Measurements from ENCODE around the gene PLA2G2D. TPM values are rescaled to one million over a fixed set of nuclear protein-coding genes. Genes with fewer than 3 reads are reported as not detected.

The PLA2G2D gene
- total and polyA plus RNA-seq, 2 donors (not counting 1 experiment from before 2014, with no cell fraction given) = not detected

GRCh38 chr1:20150969-20151368 is 31.6 kb upstream of the PLA2G2D start:
- peaks cover 6% of the 10 kb centered on the region for H3K4me1 ChIP-seq (ENCODE audit: control insufficient read depth, extremely low read depth, insufficient read depth, low read length)
- H2AFZ ChIP-seq (ENCODE audit: low read length) = no peak overlapping the region
- TF ChIP-seq CTCF (conservative IDR thresholded peaks at IDR 0.05 in 1 of 2, IDR thresholded peaks at IDR 0.05 in 1 of 2; ENCODE audit: low read depth in 1 of 2, low read length in 2 of 2) (no peak), EZH2 (IDR thresholded peaks at IDR 0.05; ENCODE audit: low read length, missing control alignments) (no peak)
- H3K79me2 ChIP-seq (ENCODE audit: control insufficient read depth, insufficient read depth, low read length) = no peaks in the 10 kb centered on the region
- H3K4me2 ChIP-seq (ENCODE audit: extremely low read depth, insufficient read depth, low read length) = no peak overlapping the region
- no peak for DNase-seq (ENCODE audit: low read depth in 2 of 2)
- no peaks in the 10 kb centered on the region for H3K9me3 ChIP-seq (ENCODE audit: control insufficient read depth, insufficient read depth, low read depth, low read length)
- no peaks in the 10 kb centered on the region for H4K20me1 ChIP-seq (ENCODE audit: control insufficient read depth, extremely low read depth, insufficient read depth, low read length)
- no peak overlapping the region for H3K9ac ChIP-seq (ENCODE audit: insufficient read depth, low read length)
- no peaks in the 10 kb centered on the region for H3K36me3 ChIP-seq (ENCODE audit: control insufficient read depth, insufficient read depth, low read length)
- H3K4me3 ChIP-seq (replicated peaks in 1 of 4; ENCODE audit: control extremely low read depth in 1 of 4, insufficient read depth in 1 of 4, low read depth in 3 of 4, low read length in 4 of 4) = no peak overlapping the region
- H3K27me3 ChIP-seq (ENCODE audit: control insufficient read depth, insufficient read depth, low read length) = no peaks in the 10 kb centered on the region
- H3K27ac ChIP-seq (ENCODE audit: insufficient read depth, low read length) = no peak overlapping the region

- Histone ChIP-seq H3K36me3 (ENCODE audit: control insufficient read depth, insufficient read depth, low read length) (no peaks in the 10 kb centered on the region), H3K79me2 (ENCODE audit: control insufficient read depth, insufficient read depth, low read length) (no peaks in the 10 kb centered on the region), H3K4me2 (ENCODE audit: extremely low read depth, insufficient read depth, low read length) (no peak overlapping the region), H3K4me3 (replicated peaks in 1 of 4; ENCODE audit: control extremely low read depth in 1 of 4, insufficient read depth in 1 of 4, low read depth in 3 of 4, low read length in 4 of 4) (no peak overlapping the region), H4K20me1 (ENCODE audit: control insufficient read depth, extremely low read depth, insufficient read depth, low read length) (no peaks in the 10 kb centered on the region), H3K27me3 (ENCODE audit: control insufficient read depth, insufficient read depth, low read length) (no peaks in the 10 kb centered on the region), H3K27ac (ENCODE audit: insufficient read depth, low read length) (no peak overlapping the region), H3K9me3 (ENCODE audit: control insufficient read depth, insufficient read depth, low read depth, low read length) (no peaks in the 10 kb centered on the region), H2AFZ (ENCODE audit: low read length) (no peak overlapping the region), H3K9ac (ENCODE audit: insufficient read depth, low read length) (no peak overlapping the region), H3K4me1 (ENCODE audit: control insufficient read depth, extremely low read depth, insufficient read depth, low read length) (peaks cover 6% of the 10 kb centered on the region)
- TF ChIP-seq EZH2 (IDR thresholded peaks at IDR 0.05; ENCODE audit: low read length, missing control alignments) = no peak
- no peak for TF ChIP-seq CTCF (conservative IDR thresholded peaks at IDR 0.05 in 1 of 2, IDR thresholded peaks at IDR 0.05 in 1 of 2; ENCODE audit: low read depth in 1 of 2, low read length in 2 of 2)
- no peak for DNase-seq (ENCODE audit: low read depth in 2 of 2)
These were observed 31.0 kb upstream of the PLA2G2D start for GRCh38 chr1:20150326-20150705.

GRCh38 chr1:20149601-20150325 is 30.4 kb upstream of the PLA2G2D start:
- no peak for DNase-seq (ENCODE audit: low read depth in 2 of 2)

More at GRCh38 chr1:20149601-20150325, 30.4 kb upstream of the PLA2G2D start:
- no peaks in the 10 kb centered on the region for H4K20me1 ChIP-seq (ENCODE audit: control insufficient read depth, extremely low read depth, insufficient read depth, low read length)
- H3K79me2 ChIP-seq (ENCODE audit: control insufficient read depth, insufficient read depth, low read length) = no peaks in the 10 kb centered on the region
- no peaks in the 10 kb centered on the region for H3K36me3 ChIP-seq (ENCODE audit: control insufficient read depth, insufficient read depth, low read length)
- no peak overlapping the region for H3K27ac ChIP-seq (ENCODE audit: insufficient read depth, low read length)
- no peak overlapping the region for H3K4me3 ChIP-seq (replicated peaks in 1 of 4; ENCODE audit: control extremely low read depth in 1 of 4, insufficient read depth in 1 of 4, low read depth in 3 of 4, low read length in 4 of 4)
- no peaks in the 10 kb centered on the region for H3K27me3 ChIP-seq (ENCODE audit: control insufficient read depth, insufficient read depth, low read length)
- TF ChIP-seq CTCF (conservative IDR thresholded peaks at IDR 0.05 in 1 of 2, IDR thresholded peaks at IDR 0.05 in 1 of 2; ENCODE audit: low read depth in 1 of 2, low read length in 2 of 2) = no peak
- TF ChIP-seq EZH2 (IDR thresholded peaks at IDR 0.05; ENCODE audit: low read length, missing control alignments) = no peak
- H3K9me3 ChIP-seq (ENCODE audit: control insufficient read depth, insufficient read depth, low read depth, low read length) = no peaks in the 10 kb centered on the region
- no peak overlapping the region for H3K9ac ChIP-seq (ENCODE audit: insufficient read depth, low read length)
- no peak overlapping the region for H2AFZ ChIP-seq (ENCODE audit: low read length)
- H3K4me1 ChIP-seq (ENCODE audit: control insufficient read depth, extremely low read depth, insufficient read depth, low read length) = peaks cover 6% of the 10 kb centered on the region
- H3K4me2 ChIP-seq (ENCODE audit: extremely low read depth, insufficient read depth, low read length) = no peak overlapping the region
